SU-DHL-6 (cell line): ENCODE results near the gene DPYSL5.

Experiments used
- CTCF ChIP-seq: fragments of 200-600 bp; sonication (generic); IDR thresholded peaks from one replicate; pipeline ENCODE4 v1.5.1; 2017; ENCODE audit warnings: antibody characterized with exemption, mild to moderate bottlenecking, low read length, moderate library complexity; ENCODE audit not compliant: insufficient read depth, poor library complexity, severe bottlenecking
- EZH2phosphoT487 ChIP-seq: fragments of 200-600 bp; sonication (generic), shearing (Covaris generic); conservative IDR thresholded peaks from 2 replicates; pipeline ENCODE4 v1.6.1; 2018; ENCODE audit warnings: mild to moderate bottlenecking, antibody characterized with exemption, low read length, moderate library complexity, mixed read lengths

- TF ChIP-seq CTCF (no peak), EZH2phosphoT487 (no peak)
These were observed 133.0 kb downstream of the DPYSL5 start for GRCh38 chr2:26980971-26981370.
